OCI-M1 (cell line): ENCODE measurements around the gene MUCL3.
"Not testable (repeated sequence)": the region's sequence is repeated elsewhere in the genome, so short reads cannot be mapped to it uniquely, and the experiment has no call there.

Experiments used
- DNase-seq: peaks from one replicate; lab custom pipeline; 2025; lab: John Stamatoyannopoulos, UW

MUCL3 gene

GRCh38 chr6:30944051-30944450 lies 3.3 kb downstream of the MUCL3 start:
- no peak for DNase-seq

GRCh38 chr6:30945281-30945680 lies 4.5 kb downstream of the MUCL3 start:
- DNase-seq = no peak

- no peak for DNase-seq
These were observed 6.5 kb downstream of the MUCL3 start for GRCh38 chr6:30947231-30947630.

GRCh38 chr6:30948811-30949210 lies 8.0 kb downstream of the MUCL3 start:
- no peak for DNase-seq

GRCh38 chr6:30951907-30952469 lies 11.2 kb downstream of the MUCL3 start:
- DNase-seq = no peak

- DNase-seq = no peak
These were observed 14.0 kb downstream of the MUCL3 start for GRCh38 chr6:30954631-30955366.

GRCh38 chr6:30955367-30956042 lies 14.7 kb downstream of the MUCL3 start:
- peak; percentile 83 for DNase-seq

- no peak for DNase-seq
These were observed 16.9 kb downstream of the MUCL3 start for GRCh38 chr6:30957716-30958115.

GRCh38 chr6:30960907-30961673 lies 20.3 kb downstream of the MUCL3 start:
- no peak for DNase-seq

- DNase-seq = no peak
These were observed 21.9 kb downstream of the MUCL3 start for GRCh38 chr6:30962716-30963115.

- no peak for DNase-seq
These were observed 22.9 kb downstream of the MUCL3 start for GRCh38 chr6:30963641-30964040.

- no peak for DNase-seq
These were observed 23.3 kb downstream of the MUCL3 start for GRCh38 chr6:30964075-30964474.

GRCh38 chr6:30965140-30965601 lies 24.4 kb downstream of the MUCL3 start:
- DNase-seq = no peak

GRCh38 chr6:30966154-30966553 lies 25.4 kb downstream of the MUCL3 start:
- no peak for DNase-seq

- not testable (repeated sequence) for DNase-seq
These were observed 28.4 kb downstream of the MUCL3 start for GRCh38 chr6:30969171-30969570.

GRCh38 chr6:30970946-30971345 lies 30.2 kb downstream of the MUCL3 start:
- DNase-seq = no peak

GRCh38 chr6:30972816-30973215 lies 32.0 kb downstream of the MUCL3 start:
- no peak for DNase-seq

- DNase-seq = no peak
These were observed 33.9 kb downstream of the MUCL3 start for GRCh38 chr6:30974490-30975252.

- no peak for DNase-seq
These were observed 38.4 kb downstream of the MUCL3 start for GRCh38 chr6:30979141-30979540.

- DNase-seq = no peak
These were observed 38.9 kb downstream of the MUCL3 start for GRCh38 chr6:30979690-30980089.

- peak; percentile 70 for DNase-seq
These were observed 41.4 kb downstream of the MUCL3 start for GRCh38 chr6:30981942-30982772.
